Middle frontal gyrus (tissue), 1 donor: ENCODE measurements around the gene MITF.

Experiments
- DNase-seq: peaks from one replicate; pipeline ENCODE4 v3.0.0-alpha.2; 2015; ENCODE audit warnings: low spot score; ENCODE audit errors: extremely low spot score

Gene MITF

DNA sequence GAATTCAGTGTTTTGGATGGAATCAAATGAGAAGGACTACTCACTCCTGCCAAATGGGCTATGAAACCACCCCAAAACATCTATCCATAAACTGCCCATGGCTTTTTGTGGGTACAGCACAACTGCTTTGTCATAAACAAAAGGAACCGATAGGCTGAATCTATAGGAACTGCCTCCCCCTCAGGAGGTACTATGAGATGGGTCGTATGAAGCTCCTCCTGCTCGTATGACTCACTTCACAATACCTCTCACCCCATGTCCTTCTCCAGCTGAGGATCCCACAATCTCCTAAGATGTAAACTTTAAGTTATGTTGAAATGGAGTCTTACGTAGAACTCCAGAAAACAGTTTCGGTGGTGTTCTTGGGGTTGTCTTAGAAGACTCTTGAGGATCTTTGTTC, 130.4 kb downstream of the MITF start:
- DNase-seq: no peak

GRCh38 chr3:69871251-69871650, 132.0 kb downstream of the MITF start:
- DNase-seq: no peak

DNA sequence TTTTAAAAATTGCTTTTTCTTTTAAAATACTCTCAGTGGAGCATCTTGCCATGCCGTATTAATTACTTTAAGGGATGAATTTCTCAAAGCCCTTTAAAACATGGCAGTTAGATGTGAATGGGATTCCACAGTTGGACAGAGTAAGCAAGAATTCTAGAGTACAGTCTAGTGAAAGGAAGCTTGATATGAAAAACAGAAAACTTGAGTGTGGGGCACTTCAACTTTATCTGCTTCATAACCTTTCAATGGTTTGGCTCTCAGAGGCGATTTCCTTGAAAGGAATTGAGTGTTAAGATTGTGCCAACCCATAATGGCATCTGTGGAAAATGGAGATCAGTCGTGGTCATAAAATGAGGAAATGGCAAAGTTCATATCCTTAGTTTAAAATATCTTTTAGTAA, 132.6 kb downstream of the MITF start:
- DNase-seq: no peak

DNA sequence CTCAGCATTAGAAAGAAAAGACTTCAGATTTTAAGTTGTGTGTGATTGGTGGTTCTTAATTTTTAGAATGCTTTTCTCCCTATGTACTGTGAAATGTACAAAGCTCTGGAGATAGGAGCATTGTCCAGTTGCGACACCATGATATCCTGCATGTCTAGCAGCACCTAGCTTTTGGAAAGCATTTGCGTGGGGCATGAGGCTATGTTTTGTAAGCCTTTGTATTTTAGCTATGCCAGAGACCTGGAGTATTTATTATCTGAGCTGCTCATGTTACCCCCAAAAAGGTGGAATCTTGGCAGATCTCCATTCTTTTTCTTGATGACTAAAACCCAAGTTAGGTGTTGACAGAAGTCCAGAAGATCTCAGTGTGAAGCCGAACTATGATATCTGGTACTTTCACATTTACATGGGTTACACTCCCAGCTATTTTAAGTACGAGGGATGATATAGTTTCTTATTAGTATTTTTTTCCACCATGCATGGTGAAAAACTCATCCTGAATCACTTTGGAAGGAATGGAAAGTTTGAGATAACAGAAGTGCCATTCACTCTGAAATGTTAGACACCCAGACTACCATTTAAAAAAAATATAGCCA, 133.6 kb downstream of the MITF start:
- no peak for DNase-seq

GRCh38 chr3:69876073-69876472, 136.8 kb downstream of the MITF start:
- DNase-seq: no peak

GRCh38 chr3:69878254-69878653, 139.0 kb downstream of the MITF start:
- no peak for DNase-seq

DNA sequence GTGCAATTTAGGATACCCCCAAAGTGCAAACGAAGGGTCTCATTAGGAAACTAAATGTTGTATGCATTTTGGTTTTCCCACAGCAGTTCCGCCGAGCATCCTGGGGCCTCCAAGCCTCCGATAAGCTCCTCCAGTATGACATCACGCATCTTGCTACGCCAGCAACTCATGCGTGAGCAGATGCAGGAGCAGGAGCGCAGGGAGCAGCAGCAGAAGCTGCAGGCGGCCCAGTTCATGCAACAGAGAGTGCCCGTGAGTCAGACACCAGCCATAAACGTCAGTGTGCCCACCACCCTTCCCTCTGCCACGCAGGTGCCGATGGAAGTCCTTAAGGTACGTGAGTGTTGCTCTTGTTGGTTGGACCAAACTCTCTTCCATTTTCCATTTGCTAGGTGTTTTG, 139.8 kb downstream of the MITF start:
- no peak for DNase-seq

DNA sequence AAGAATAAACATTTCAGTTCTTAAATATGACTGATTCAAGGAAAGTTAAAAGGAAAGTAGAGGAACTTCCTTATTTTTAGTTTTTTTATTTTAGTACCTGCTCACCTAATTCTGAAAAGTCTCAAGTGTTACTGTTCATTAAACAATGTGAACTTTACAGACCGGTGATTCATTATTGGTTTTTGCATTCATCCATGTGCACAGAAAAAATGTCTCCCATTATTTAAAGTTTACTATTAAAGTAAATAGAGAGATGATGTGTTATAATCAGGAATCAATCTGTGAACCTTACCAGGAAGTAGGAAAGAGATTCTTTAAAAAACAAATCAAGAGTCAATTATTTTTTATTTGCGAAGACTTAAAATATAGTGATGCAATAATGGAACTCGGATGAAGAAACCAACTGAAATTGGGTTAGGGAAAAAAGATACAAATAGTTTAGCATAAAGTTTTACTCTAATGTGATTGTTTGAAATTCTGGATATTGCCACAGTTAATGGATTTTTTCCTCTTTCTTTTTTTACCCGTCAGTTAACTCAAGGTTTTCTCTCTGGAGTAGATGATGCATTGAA, 140.9 kb downstream of the MITF start:
- no peak for DNase-seq

DNA sequence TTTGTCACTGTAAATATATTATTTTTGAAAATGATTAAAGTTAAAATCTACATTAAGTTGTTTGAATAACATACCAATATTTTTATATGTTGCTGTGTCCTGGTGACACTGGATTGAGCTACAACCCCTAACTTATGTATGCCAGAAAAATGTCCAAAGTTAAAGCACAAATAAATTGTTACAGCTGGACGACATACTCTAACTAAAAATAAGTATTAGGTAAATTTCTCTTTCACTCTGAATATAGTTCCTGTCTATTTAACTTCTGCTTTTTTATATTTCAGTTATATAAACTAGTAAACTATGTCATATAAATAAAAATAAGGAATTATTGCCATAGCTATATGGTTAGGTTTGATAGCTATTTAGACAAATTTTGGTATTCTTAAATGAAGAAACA, 141.8 kb downstream of the MITF start:
- no peak for DNase-seq

DNA sequence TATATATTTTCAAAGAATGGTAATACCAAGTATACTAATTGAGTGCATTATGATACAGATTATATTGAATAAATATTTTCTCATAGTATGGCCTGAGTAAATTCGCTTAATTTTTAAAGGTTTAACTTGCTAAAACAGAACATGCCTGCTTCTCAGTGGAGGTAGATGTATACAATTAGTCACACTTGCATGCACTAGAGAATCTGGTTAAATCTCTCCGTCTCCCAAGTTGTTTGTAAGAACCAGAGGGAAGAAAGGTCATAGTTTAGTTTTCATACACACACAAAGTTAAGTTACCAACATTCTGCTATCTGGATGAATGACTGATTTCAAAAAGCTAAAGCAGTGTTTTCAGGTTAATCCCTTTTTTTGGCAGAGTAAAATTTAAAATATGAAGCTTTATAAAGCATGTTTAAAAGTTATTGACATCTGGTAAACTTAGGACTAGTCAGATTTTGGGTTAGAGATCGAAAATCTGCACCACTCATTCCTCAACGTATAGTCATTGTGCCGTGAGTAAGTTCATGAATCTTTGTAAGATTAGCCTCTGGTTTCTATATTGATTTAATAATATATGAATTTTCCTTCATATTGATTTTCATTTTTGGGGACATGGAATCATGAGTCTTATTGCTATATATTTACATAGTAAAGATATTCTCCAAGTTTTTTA, 142.6 kb downstream of the MITF start:
- no peak for DNase-seq

DNA sequence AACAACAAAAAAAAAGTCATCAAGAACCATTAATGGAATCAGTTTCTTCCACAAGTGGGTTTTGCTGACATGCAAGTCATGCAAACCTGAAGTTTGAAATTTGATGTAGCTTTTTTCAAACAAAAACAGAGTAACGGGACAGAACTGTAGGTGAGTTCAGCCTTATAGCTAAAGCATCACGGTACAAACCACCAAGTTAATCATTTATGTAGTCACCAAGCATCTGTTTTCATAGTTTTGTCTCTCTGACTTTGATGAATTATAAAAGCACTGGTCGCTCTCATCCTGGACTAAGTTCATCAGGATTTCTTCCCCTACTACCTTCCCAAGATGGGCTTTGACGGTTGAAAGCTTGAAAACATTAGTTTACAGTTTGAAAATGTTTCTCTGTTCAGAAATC, 143.3 kb downstream of the MITF start:
- DNase-seq: no peak

DNA sequence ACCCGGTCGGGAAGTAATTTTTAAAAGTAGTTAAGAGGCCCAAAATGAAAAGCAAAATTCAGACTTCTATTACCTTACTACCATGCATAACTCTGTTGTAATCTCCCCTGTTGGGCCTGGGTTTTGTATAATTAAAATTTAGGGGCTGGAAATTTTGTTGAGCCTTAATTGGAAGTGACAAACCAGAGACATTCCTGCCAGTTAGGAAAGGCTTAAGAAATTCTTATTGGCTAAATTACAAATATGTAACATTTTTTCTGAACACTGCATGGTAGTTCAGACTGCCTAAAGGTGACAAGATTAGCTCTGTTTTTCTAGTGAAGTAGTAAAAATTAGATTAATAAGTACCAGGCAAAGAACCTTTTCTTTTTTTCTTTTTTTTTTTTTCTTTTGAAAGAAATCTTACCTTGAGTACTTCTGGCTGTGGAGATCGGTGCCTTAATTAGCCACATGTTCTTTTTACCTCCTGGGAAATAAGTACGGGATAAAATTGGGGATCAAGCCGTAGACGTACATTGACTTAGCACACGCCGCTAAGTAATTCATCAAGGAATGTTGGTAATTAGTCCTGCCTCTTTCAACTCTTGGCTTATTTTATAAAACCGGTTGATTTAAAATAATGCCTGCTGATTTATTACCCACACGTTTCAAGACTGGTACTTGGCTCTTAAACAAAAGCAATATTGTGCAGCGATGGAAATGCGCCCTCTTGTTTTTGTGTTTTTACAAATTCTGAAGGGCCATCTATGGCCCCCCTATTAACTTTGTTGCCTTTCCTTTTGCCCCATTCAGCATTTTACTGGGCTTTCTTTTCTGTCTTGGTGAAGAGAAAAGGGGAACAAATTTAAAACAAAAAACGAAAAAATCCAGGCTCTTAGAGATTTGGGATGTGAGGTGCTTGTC, 149.0 kb downstream of the MITF start:
- DNase-seq: no peak

GRCh38 chr3:69888943-69889315, 149.7 kb downstream of the MITF start:
- DNase-seq: no peak

DNA sequence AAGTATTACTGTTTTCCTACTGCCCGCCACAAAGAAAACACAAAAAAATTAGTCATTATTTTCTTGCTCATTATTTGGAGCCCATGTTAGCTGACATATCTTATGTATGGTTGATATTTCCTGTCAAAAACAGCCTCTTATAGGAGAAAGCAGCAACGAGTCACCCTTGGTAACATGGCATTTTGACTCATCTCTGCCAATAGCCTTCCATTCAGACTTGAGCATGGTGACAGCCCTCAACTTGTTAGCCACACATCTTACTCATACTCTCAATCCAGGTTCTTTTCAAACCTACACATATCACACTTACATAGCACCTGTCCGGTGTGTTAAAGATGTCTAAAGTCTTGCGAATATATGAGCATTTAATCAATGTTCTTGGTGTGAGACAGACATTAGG, 150.8 kb downstream of the MITF start:
- no peak for DNase-seq

DNA sequence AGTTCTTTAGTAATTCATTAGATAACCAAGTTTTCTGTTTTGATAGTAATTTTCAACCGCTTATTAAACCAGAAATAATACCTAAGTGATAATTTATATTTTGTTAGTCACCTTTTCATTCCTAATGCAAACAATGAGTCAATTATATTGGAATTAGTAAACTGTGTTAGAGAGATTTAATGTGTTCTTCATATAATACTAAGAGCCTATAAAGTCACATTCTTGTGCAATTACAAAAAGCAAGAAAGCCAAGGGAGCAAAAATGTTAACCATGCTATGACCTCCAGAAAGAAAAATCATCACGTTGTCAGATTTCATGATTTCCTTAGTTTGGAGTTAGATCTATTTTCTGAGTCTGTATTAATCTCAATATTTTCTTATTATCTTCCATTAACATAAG, 151.4 kb downstream of the MITF start:
- DNase-seq: no peak

DNA sequence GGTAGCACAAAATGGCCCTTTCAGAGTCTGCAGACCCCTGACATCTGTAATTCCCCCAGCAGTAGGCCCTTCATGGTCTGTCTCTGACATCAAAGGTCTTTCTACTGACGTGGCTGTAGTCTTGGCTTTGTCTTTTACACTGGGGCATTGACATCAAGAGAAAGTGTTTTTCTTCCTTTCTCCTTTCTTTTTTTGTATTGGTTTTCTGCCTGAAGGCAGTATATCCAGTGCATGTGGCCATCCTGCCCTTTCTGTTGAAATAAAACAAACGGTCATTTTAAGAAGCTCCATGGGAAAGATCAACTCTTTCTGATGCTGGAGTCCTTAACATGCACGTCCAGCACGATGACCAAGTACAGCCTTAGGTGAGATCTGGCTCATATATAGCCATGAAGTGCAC, 153.4 kb downstream of the MITF start:
- no peak for DNase-seq

GRCh38 chr3:69893274-69893673, 154.0 kb downstream of the MITF start:
- no peak for DNase-seq

GRCh38 chr3:69896095-69896494, 156.8 kb downstream of the MITF start:
- DNase-seq: no peak

GRCh38 chr3:69900331-69900730, 161.1 kb downstream of the MITF start:
- no peak for DNase-seq

- no peak for DNase-seq
Observed at GRCh38 chr3:69901802-69902201, 162.5 kb downstream of the MITF start.

DNA sequence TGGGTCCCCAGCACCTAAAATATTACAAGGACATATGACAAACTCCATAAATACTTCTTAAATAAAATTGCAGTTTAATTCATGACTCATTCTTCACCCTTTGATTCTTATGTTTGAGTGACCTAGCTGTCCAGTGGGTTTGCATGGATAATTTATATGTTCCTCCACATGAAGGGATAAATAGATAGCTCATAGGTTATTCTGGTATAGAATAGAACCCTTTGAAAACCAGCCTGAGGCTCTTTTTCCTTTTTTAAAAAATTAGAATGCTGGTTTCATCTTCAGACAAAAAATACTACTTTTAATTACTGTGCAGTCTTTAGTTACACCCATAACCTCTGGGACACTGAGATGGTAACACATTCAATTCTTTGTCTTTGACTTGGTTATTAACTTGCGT, 163.1 kb downstream of the MITF start:
- DNase-seq: no peak

DNA sequence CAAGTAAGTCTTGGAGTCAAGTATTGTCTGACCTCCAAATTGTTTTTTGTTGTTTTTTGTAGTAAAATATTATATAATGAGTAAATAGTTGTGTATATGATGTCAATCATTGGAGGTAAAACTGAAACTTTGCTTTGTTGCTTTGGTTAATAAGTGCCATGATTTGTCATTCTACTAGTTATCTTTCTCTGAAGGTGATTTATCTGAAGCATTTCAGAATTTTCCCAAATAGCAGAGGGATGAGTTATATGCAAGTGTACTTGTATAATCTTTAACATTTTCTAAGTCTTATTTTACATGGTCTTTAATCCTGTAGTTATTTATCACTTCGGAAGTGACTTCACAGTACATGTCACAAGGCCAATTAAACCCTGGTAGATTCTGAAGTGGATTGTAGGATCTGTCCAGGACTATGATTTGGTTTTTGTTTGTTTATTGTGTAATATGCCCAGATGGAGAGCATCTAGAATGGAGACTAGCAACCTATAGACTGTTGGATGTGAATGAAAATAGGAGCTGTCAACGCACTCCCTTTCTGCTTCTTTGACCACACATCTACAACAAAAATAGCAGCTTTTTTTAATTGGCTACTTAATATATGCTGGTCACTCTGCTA, 167.2 kb downstream of the MITF start:
- no peak for DNase-seq
